IPS DF 6.9 (cell line): ENCODE measurements around the gene ENTPD1.
A peak's percentile ranks its signal among the peaks of the same experiment; 100 is the strongest.
"Not testable (repeated sequence)": the region's sequence is repeated elsewhere in the genome, so short reads cannot be mapped to it uniquely, and the experiment has no call there.

ENCODE experiments used
- DNase-seq: peaks from one replicate; pipeline ENCODE4 v3.0.0-alpha.2; 2013; ENCODE audit warnings: low read depth, low spot score
- H3K27ac ChIP-seq: one replicate; pipeline ENCODE4 v1.5.1; 2013; ENCODE audit warnings: low read length, control low read depth
- H3K27me3 ChIP-seq: 2 replicates; pipeline ENCODE4 v1.6.1; 2013; ENCODE audit warnings: mild to moderate bottlenecking, low read length; ENCODE audit not compliant: control insufficient read depth, insufficient read depth
- H3K36me3 ChIP-seq: 2 replicates; pipeline ENCODE4 v1.6.1; 2013; ENCODE audit warnings: low read length; ENCODE audit not compliant: control insufficient read depth, insufficient read depth
- H3K4me1 ChIP-seq: 2 replicates; pipeline ENCODE4 v1.6.1; 2013; ENCODE audit warnings: low read length; ENCODE audit not compliant: control insufficient read depth, insufficient read depth
- H3K4me3 ChIP-seq: 2 replicates; pipeline ENCODE4 v1.5.1; 2013; ENCODE audit warnings: mild to moderate bottlenecking, low read length
- H3K9me3 ChIP-seq: 2 replicates; pipeline ENCODE4 v1.6.1; 2013; ENCODE audit warnings: low read length, inconsistent platforms; ENCODE audit not compliant: control insufficient read depth, insufficient read depth
- WGBS: extraction: QIAGEN DNeasy Blood & Tissue Kit; methylation state at CpG from one replicate; pipeline ENCODE4 v1.1.7; 2013; ENCODE audit warnings: mixed read lengths, missing lambda C conversion rate; ENCODE audit not compliant: insufficient read length, insufficient coverage; 5-methylcytosine and 5-hydroxymethylcytosine counted together

Gene ENTPD1

GRCh38 chr10:95889830-95890229 lies 133.9 kb downstream of the ENTPD1 start:
- DNase-seq, result no peak
- WGBS, result no CpG with 5 or more reads among the region's 2 CpGs
- H3K9me3 ChIP-seq, result no peaks in the 10 kb centered on the region
- H3K27me3 ChIP-seq, result no peaks in the 10 kb centered on the region
- H3K36me3 ChIP-seq, result no peaks in the 10 kb centered on the region
- H3K4me1 ChIP-seq, result no peaks in the 10 kb centered on the region
- no peak overlapping the region for H3K4me3 ChIP-seq
- no peak overlapping the region for H3K27ac ChIP-seq

GRCh38 chr10:95896071-95896850 lies 140.3 kb downstream of the ENTPD1 start:
- WGBS, result no CpG with 5 or more reads among the region's 4 CpGs
- no peak for DNase-seq
- no peaks in the 10 kb centered on the region for H3K36me3 ChIP-seq

GRCh38 chr10:95905897-95906580 lies 150.1 kb downstream of the ENTPD1 start:
- not testable (repeated sequence) for DNase-seq, H3K4me3 ChIP-seq, H3K4me1 ChIP-seq, H3K27ac ChIP-seq, H3K36me3 ChIP-seq, H3K9me3 ChIP-seq, H3K27me3 ChIP-seq
- no CpG with 5 or more reads among the region's 12 CpGs for WGBS

More at GRCh38 chr10:95896071-95896850, 140.3 kb downstream of the ENTPD1 start:
- Histone ChIP-seq H3K27ac (no peak overlapping the region), H3K27me3 (no peaks in the 10 kb centered on the region), H3K4me3 (no peak overlapping the region), H3K9me3 (no peaks in the 10 kb centered on the region), H3K4me1 (no peaks in the 10 kb centered on the region)

- H3K4me3 ChIP-seq, result peak overlapping the region; percentile 73; the same call in 1 of the 2 replicates
- no CpG with 5 or more reads among the region's 22 CpGs for WGBS
- H3K27me3 ChIP-seq, result no peaks in the 10 kb centered on the region
- no peak for DNase-seq
- H3K4me1 ChIP-seq, result no peaks in the 10 kb centered on the region
- H3K9me3 ChIP-seq, result no peaks in the 10 kb centered on the region
- no peaks in the 10 kb centered on the region; the same call in 1 of the 2 replicates for H3K36me3 ChIP-seq
- no peak overlapping the region for H3K27ac ChIP-seq
Measured at GRCh38 chr10:95906677-95907455, 150.9 kb downstream of the ENTPD1 start.

GRCh38 chr10:95907456-95908253 lies 151.7 kb downstream of the ENTPD1 start, which contains the start of gene CC2D2B:
Gene CC2D2B, plus strand, starts transcription at chr10:95907975. Its CDS starts 3,349 bp downstream, at chr10:95911324.
- no CpG with 5 or more reads among the region's 69 CpGs for WGBS
- DNase-seq, result peak; percentile 48
- Histone ChIP-seq H3K4me3 (peak within 1 kb of the TSS; percentile 73; the same call in 1 of the 2 replicates), H3K36me3 (no peaks in the 10 kb centered on the region; the same call in 1 of the 2 replicates), H3K4me1 (no peaks in the 10 kb centered on the region), H3K27ac (no peak within 1 kb of the TSS), H3K27me3 (no peaks in the 10 kb centered on the region), H3K9me3 (no peaks in the 10 kb centered on the region)

- no peaks in the 10 kb centered on the region for H3K4me1 ChIP-seq
- H3K27ac ChIP-seq, result no peak overlapping the region
- H3K27me3 ChIP-seq, result no peaks in the 10 kb centered on the region
- H3K36me3 ChIP-seq, result no peaks in the 10 kb centered on the region; the same call in 1 of the 2 replicates
- no peak overlapping the region for H3K4me3 ChIP-seq
- no CpG with 5 or more reads among the region's 4 CpGs for WGBS
- no peaks in the 10 kb centered on the region for H3K9me3 ChIP-seq
- no peak for DNase-seq
Measured at GRCh38 chr10:95908450-95908849, 152.5 kb downstream of the ENTPD1 start.

- H3K36me3 ChIP-seq, result no peaks in the 10 kb centered on the region
Measured at GRCh38 chr10:95909561-95909960, 153.6 kb downstream of the ENTPD1 start.

GRCh38 chr10:95916039-95916438 lies 160.1 kb downstream of the ENTPD1 start:
- H3K27me3 ChIP-seq, DNase-seq, H3K4me3 ChIP-seq, H3K9me3 ChIP-seq, H3K4me1 ChIP-seq, H3K36me3 ChIP-seq, H3K27ac ChIP-seq: not testable (repeated sequence)

More at GRCh38 chr10:95909561-95909960, 153.6 kb downstream of the ENTPD1 start:
- no peaks in the 10 kb centered on the region for H3K9me3 ChIP-seq
- no peaks in the 10 kb centered on the region for H3K27me3 ChIP-seq
- no CpG with 5 or more reads among the region's 2 CpGs for WGBS
- no peak for DNase-seq
- H3K4me1 ChIP-seq, result no peaks in the 10 kb centered on the region
- no peak overlapping the region for H3K27ac ChIP-seq
- H3K4me3 ChIP-seq, result no peak overlapping the region
